Right lobe of liver (tissue), 6 donors: ENCODE measurements around the gene EMID1. TPM values are rescaled to one million over a fixed set of nuclear protein-coding genes. Genes with fewer than 3 reads are reported as not detected.
A peak's percentile ranks its signal among the peaks of the same experiment; 100 is the strongest.

Experiments
- ATAC-seq, 4 donors: fragments of 200-7000 bp; cut with Tn5 transposase; one replicate each; pipeline ENCODE4 v1.9.1; 2020; ENCODE audit warnings: mild to moderate bottlenecking in 4 of 4, moderate library complexity in 4 of 4
- DNase-seq, 3 donors: peaks; one replicate each; pipeline ENCODE4 v3.0.0-alpha.2; 2020
- H3K27ac ChIP-seq, 3 donors: fragments of 200-600 bp; one replicate each; pipeline ENCODE4 v1.8.0; 2022
- H3K27me3 ChIP-seq, 2 donors: fragments of 200-600 bp; one replicate each; pipeline ENCODE4 v1.8.0; 2022
- H3K36me3 ChIP-seq, 4 donors: fragments of 200-600 bp; sonication (generic) in 1 of 4; one replicate each; pipeline versions ENCODE4 v1.5.1 to v1.8.0; 2017 to 2022; ENCODE audit warnings: control low read depth in 1 of 4
- H3K4me1 ChIP-seq, 4 donors: fragments of 200-600 bp; sonication (generic) in 1 of 4; one replicate each; pipeline versions ENCODE4 v1.5.1 to v1.8.0; 2017 to 2022; ENCODE audit warnings: control low read depth in 1 of 4
- H3K4me3 ChIP-seq, 3 donors: fragments of 200-600 bp; one replicate each; pipeline ENCODE4 v1.8.0; 2022
- H3K9me3 ChIP-seq, 4 donors: fragments of 200-600 bp; sonication (generic) in 1 of 4; one replicate each; pipeline versions ENCODE4 v1.5.1 to v1.8.0; 2017 to 2022; ENCODE audit warnings: control low read depth in 1 of 4
- POLR2A ChIP-seq: fragments of 450-650 bp; IDR thresholded peaks from one replicate; pipeline ENCODE4 v1.6.1; 2017; ENCODE audit warnings: antibody characterized with exemption, mild to moderate bottlenecking
- WGBS: methylation state at CpG from one replicate; pipeline ENCODE4 v1.1.6; 2018; ENCODE audit warnings: low coverage, low lambda C conversion rate; ENCODE audit not compliant: insufficient coverage; ENCODE audit errors: missing lambda C conversion rate; 5-methylcytosine and 5-hydroxymethylcytosine counted together
- intact Hi-C, 2 donors: fragments of 100-400 bp; cut with DNase I; formaldehyde crosslinking; loops; one replicate each; pipeline versions ENCODE4 v1.11.2 to v1.14.1; 2022
- total RNA-seq, 6 experiments: library from RNA; depleted of rRNA in 2 of 6; stranded (reverse); fragments of >200 nt in 2 of 6; fragmentation: NEBNext Ultra II Directional in 3 of 6; extraction: Animal tissue kit (Norgen Biotek cat#: 25700) in 3 of 6; gene quantifications; one replicate each; pipeline versions ENCODE4 v1.1.0 to v1.2.4, GENCODE V29; 2016 to 2023
- TF ChIP-seq, protein P1 (sequence below), 4 donors: fragments of 200-600 bp in 3 of 4; fragments of 450-650 bp in 1 of 4; IDR thresholded peaks; one replicate each; pipeline versions ENCODE4 v1.5.1 to v1.8.0; 2016 to 2022; ENCODE audit warnings: antibody characterized with exemption in 4 of 4, mild to moderate bottlenecking in 2 of 4
- donor health status: DM: no; HTN: yes; CAD: no.
- donor health status: DM: no; HTN: no; CAD: no.
- donor health status: DM: no; HTN: no; CAD: no.
- donor health status: DM: no; HTN: yes; CAD: no.
- donor health status: DM: no; HTN: yes; CAD: no.

The EMID1 gene
- total RNA-seq, 6 experiments from 2014 or later, result 1.1 to 2.7 (median 1.5) TPM

DNA sequence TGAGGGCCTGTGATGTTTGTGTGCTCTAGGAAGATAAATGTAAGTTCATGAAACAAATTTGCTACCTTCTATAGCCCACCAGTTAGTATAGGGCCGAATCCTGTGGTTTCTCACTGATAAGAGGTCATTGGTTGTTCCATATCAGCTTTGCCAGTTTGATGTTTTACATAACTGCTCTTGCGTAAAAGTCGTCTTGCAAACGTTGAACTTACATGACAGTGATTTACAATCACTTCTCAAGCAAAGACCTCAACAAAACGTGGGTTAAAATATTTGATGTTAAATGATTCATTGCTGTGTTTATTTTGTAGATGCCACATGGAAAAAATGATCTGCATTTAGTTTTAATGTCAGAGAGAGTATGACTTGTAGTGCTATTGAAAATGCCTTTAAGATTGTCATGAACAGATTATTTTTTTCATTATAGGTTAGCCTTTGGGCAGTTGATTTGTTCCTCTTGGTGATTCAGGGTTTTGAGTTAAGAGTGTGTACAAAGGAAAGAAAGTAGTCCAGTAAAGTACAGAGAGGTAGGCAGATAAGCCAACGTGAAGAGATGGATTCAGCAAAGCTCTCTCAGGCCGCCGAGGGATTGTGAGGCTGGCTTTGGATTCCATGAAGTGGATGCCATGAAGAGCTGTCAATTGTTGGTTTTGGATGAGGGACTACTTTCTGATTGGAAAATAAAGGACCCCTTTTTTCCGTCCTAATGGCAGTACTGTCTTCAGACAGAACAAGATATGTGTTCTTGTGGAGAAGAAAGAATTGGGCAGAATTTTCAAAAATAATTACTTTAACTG is 65.0 kb downstream of the EMID1 start:
- ATAC-seq (peak in 3 of 4 donors; percentile 1 to 12 (median 6)), DNase-seq (no peak)
- Histone ChIP-seq H3K27ac (peak overlapping the region in 2 of 3 donors; percentile 98 to 100), H3K4me1 (peaks cover 0 to 61% (median 22%) of the 10 kb centered on the region in 4 donors), H3K27me3 (no peaks in the 10 kb centered on the region), H3K9me3 (no peaks in the 10 kb centered on the region), H3K4me3 (peak overlapping the region; percentile 63 to 98 (median 87)), H3K36me3 (peaks cover 3 to 38% (median 22%) of the 10 kb centered on the region in 4 donors)
- 14% methylated on average over 9 of the region's 9 CpGs for WGBS
- intact Hi-C loops, result no loop called here
- TF ChIP-seq POLR2A, result no peak
- TF ChIP-seq, protein P1, sequence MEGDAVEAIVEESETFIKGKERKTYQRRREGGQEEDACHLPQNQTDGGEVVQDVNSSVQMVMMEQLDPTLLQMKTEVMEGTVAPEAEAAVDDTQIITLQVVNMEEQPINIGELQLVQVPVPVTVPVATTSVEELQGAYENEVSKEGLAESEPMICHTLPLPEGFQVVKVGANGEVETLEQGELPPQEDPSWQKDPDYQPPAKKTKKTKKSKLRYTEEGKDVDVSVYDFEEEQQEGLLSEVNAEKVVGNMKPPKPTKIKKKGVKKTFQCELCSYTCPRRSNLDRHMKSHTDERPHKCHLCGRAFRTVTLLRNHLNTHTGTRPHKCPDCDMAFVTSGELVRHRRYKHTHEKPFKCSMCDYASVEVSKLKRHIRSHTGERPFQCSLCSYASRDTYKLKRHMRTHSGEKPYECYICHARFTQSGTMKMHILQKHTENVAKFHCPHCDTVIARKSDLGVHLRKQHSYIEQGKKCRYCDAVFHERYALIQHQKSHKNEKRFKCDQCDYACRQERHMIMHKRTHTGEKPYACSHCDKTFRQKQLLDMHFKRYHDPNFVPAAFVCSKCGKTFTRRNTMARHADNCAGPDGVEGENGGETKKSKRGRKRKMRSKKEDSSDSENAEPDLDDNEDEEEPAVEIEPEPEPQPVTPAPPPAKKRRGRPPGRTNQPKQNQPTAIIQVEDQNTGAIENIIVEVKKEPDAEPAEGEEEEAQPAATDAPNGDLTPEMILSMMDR (IDR thresholded peaks at IDR 0.05), result no peak

DNA sequence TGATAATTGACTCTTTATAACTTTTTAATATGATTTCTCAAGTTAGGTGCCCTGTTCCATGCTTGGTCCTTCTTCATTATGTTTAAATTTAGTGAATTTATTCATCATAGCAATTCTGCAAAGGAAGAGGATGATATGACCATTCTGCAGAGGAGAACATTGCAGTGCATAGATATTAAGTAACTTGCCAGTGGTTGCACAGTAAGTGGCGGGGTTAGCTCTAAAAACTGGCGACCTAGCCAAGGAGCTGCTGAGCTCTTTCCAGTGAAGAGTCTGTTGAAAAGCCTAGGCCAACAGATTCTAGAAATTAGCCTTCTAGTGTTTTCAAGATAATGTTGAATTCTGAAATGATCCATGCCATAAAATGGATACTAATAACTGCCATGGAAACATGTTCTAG is 66.9 kb downstream of the EMID1 start:
- Histone ChIP-seq H3K27me3 (no peaks in the 10 kb centered on the region), H3K36me3 (peaks cover 7 to 52% (median 29%) of the 10 kb centered on the region in 4 donors), H3K9me3 (no peaks in the 10 kb centered on the region), H3K27ac (no peak overlapping the region), H3K4me3 (no peak overlapping the region), H3K4me1 (peaks cover 0 to 67% (median 21%) of the 10 kb centered on the region in 4 donors)
- intact Hi-C loops, result no loop called here
- TF ChIP-seq, protein P1 (IDR thresholded peaks at IDR 0.05), result no peak
- TF ChIP-seq POLR2A, result no peak
- ATAC-seq (no peak), DNase-seq (no peak)
- 73% methylated on average over 2 of the region's 2 CpGs for WGBS

DNA sequence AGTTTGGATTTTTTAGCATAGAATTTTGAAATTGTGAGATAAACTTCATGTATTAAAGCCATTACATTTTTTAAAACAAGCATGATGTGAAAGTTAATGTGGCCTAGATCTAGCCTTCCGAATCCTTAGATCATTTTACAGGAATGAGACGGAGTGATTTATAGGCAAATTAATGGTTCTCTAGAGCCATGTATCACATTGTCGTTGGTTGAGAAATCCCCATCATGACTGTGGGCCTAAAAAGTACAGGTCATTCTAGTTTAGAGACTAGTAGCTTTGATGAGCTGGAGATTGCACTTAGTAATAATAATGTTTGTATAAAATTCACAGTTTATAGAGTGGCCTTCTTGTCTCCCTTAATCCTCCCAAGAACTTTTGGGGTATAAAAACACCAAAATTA is 69.5 kb downstream of the EMID1 start:
- Histone ChIP-seq H3K4me3 (no peak overlapping the region), H3K9me3 (no peaks in the 10 kb centered on the region), H3K4me1 (peaks cover 0 to 61% (median 21%) of the 10 kb centered on the region in 4 donors), H3K27me3 (no peaks in the 10 kb centered on the region), H3K36me3 (peaks cover 15 to 78% (median 43%) of the 10 kb centered on the region in 4 donors), H3K27ac (peak overlapping the region in 1 of 3 donors; percentile 19)
- peak in 1 of 4 donors; percentile 30 for ATAC-seq
- intact Hi-C loops, result no loop called here
- WGBS, result 52% methylated on average over 3 of the region's 3 CpGs
- DNase-seq, result no peak
- TF ChIP-seq POLR2A, result no peak
- TF ChIP-seq, protein P1 (IDR thresholded peaks at IDR 0.05), result no peak

DNA sequence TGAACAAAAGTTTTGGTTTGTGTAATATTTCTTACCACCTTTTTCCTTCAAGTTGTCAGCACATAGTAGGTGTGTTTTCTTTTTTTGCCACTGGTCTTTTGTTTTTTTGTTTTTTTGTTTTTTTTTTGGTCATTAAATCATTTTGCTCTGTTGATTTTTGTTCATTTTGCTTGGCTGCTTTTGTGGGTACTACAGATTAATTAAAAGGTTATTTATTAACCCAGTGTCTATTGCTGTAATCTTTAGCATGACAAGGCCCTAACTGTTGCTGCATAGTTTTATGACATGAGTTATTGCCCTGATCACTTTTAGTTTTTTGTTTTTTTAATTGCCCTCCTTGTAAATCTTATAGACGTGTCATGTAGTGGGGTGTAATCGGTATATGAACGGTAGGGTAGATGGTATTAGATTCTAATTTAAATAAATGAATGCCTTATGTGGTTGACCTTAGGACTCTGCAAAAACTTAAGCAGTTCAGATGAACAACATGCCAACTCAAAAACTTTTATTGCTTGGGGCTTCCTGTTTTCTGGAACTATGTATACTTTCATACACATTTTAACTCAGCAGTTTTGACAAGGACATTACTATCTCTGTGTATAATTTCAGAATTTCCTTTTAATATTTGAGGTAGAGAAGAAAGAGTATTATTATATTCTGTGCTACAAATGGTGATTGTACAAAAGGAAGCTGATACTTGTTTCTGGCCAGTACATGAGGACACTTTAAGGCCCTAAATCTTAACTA is 70.3 kb downstream of the EMID1 start:
- intact Hi-C loops, result no loop called here
- Histone ChIP-seq H3K4me3 (no peak overlapping the region), H3K9me3 (no peaks in the 10 kb centered on the region), H3K36me3 (peaks cover 15 to 86% (median 47%) of the 10 kb centered on the region in 4 donors), H3K27me3 (no peaks in the 10 kb centered on the region), H3K27ac (peak overlapping the region in 1 of 3 donors; percentile 19), H3K4me1 (peaks cover 0 to 59% (median 20%) of the 10 kb centered on the region in 4 donors)
- DNase-seq (no peak), ATAC-seq (peak; percentile 69 to 82 (median 74))
- WGBS, result 14% methylated on average over 3 of the region's 3 CpGs
- TF ChIP-seq, protein P1 (IDR thresholded peaks at IDR 0.05), result no peak
- no peak for TF ChIP-seq POLR2A
